K562 (cell line): ENCODE data around the gene MFSD8. TPM values are rescaled to one million over a fixed set of nuclear protein-coding genes. Genes with fewer than 3 reads are reported as not detected.

Experiments used
- RAD21 ChIP-seq, 2 experiments: fragments of 250-450 bp in 1 of 2; fragments of 450-650 bp in 1 of 2; sonication (Bioruptor Pico) in 1 of 2; formaldehyde crosslinking in 1 of 2; IDR thresholded peaks in 1 of 2; conservative IDR thresholded peaks in 1 of 2; 2 replicates each; pipeline versions ENCODE4 v1.4.0 to v1.8.0; 2020 to 2022; ENCODE audit warnings: mild to moderate bottlenecking in 2 of 2, moderate library complexity in 1 of 2
- SMARCB1 ChIP-seq: IDR thresholded peaks from 2 replicates; pipeline ENCODE4 v1.6.1; 2011; ENCODE audit warnings: improper control_type of control experiment, low read depth; ENCODE audit not compliant: insufficient read length
- ZNF316 ChIP-seq: fragments of 450-650 bp; IDR thresholded peaks from 2 replicates; pipeline ENCODE4 v1.6.1; 2016
- ZNF431 ChIP-seq: sonication (generic); formaldehyde crosslinking; IDR thresholded peaks from 2 replicates; pipeline ENCODE4 v1.8.0; 2022; ENCODE audit warnings: mild to moderate bottlenecking, missing genetic modification reagents
- polyA plus RNA-seq, 8 experiments: library from polyadenylated mRNA; depleted of rRNA in 4 of 8; stranded (reverse) in 5 of 8; unstranded in 3 of 8; fragments of >200 nt; fragmentation: Nextera tagmentation in 2 of 8; fragmentation: Illumina TruSeq in 1 of 8; extraction: Ambion mirVana in 2 of 8; extraction: Trizol in 1 of 8; gene quantifications; 2 replicates each; pipeline versions ENCODE4 v1.2.1 to v1.2.3, GENCODE V29; 2011 to 2014; ENCODE audit warnings: inconsistent platforms in 1 of 8, missing spikeins in 1 of 8
- total RNA-seq, 7 experiments: library from RNA; depleted of rRNA in 6 of 7; stranded (reverse); fragments of >200 nt in 6 of 7; fragmentation: Illumina TruSeq in 2 of 7; extraction: Trizol in 2 of 7; gene quantifications; 2 replicates each; pipeline versions ENCODE4 v1.2.1 to v1.2.3, GENCODE V29; 2011 to 2021; ENCODE audit warnings: low replicate concordance in 1 of 7
- TF ChIP-seq, protein P1 (sequence below): fragments of 200-600 bp; sonication (generic); IDR thresholded peaks from one replicate; pipeline ENCODE4 v1.6.1; 2012; ENCODE audit warnings: mild to moderate bottlenecking, low read depth, low read length, inconsistent platforms
- TF ChIP-seq, protein P2 (sequence below): sonication (generic); formaldehyde crosslinking; IDR thresholded peaks from 2 replicates; pipeline ENCODE4 v1.8.0; 2022; ENCODE audit warnings: mild to moderate bottlenecking, missing genetic modification reagents
- TF ChIP-seq, protein P3 (sequence below), 3 experiments: IDR thresholded peaks in 2 of 3; conservative IDR thresholded peaks in 1 of 3; 2 replicates each; pipeline ENCODE4 v1.5.1; 2011 to 2012; ENCODE audit warnings: low read length in 3 of 3, mild to moderate bottlenecking in 3 of 3, control low read depth in 2 of 3, improper control_type of control experiment in 1 of 3, inconsistent platforms in 1 of 3, low read depth in 1 of 3, mixed read lengths in 1 of 3, moderate library complexity in 1 of 3; ENCODE audit not compliant: insufficient read depth in 2 of 3

The MFSD8 gene
- total and polyA plus RNA-seq, 9 of the 15 experiments (the other 6 are each of a cell fraction or from before 2014, with no cell fraction given), result 7.0 to 27.2 (median 18.7) TPM

DNA sequence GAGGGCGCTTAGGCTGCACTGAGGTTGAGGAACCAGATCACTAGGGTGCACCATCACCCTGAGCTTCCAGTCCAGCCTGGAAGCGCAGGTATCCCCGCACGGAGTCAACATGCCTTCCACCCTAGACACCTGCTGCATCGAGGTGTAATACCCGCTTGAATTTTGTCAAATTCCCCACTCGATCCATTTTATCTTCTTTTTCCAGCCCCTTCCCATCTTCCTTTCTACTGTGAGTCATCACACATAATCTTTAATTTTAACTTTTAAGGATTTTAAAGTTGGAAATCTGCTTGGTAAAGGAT lies 83.5 kb downstream of the MFSD8 start (continued):
- TF ChIP-seq, protein P1, sequence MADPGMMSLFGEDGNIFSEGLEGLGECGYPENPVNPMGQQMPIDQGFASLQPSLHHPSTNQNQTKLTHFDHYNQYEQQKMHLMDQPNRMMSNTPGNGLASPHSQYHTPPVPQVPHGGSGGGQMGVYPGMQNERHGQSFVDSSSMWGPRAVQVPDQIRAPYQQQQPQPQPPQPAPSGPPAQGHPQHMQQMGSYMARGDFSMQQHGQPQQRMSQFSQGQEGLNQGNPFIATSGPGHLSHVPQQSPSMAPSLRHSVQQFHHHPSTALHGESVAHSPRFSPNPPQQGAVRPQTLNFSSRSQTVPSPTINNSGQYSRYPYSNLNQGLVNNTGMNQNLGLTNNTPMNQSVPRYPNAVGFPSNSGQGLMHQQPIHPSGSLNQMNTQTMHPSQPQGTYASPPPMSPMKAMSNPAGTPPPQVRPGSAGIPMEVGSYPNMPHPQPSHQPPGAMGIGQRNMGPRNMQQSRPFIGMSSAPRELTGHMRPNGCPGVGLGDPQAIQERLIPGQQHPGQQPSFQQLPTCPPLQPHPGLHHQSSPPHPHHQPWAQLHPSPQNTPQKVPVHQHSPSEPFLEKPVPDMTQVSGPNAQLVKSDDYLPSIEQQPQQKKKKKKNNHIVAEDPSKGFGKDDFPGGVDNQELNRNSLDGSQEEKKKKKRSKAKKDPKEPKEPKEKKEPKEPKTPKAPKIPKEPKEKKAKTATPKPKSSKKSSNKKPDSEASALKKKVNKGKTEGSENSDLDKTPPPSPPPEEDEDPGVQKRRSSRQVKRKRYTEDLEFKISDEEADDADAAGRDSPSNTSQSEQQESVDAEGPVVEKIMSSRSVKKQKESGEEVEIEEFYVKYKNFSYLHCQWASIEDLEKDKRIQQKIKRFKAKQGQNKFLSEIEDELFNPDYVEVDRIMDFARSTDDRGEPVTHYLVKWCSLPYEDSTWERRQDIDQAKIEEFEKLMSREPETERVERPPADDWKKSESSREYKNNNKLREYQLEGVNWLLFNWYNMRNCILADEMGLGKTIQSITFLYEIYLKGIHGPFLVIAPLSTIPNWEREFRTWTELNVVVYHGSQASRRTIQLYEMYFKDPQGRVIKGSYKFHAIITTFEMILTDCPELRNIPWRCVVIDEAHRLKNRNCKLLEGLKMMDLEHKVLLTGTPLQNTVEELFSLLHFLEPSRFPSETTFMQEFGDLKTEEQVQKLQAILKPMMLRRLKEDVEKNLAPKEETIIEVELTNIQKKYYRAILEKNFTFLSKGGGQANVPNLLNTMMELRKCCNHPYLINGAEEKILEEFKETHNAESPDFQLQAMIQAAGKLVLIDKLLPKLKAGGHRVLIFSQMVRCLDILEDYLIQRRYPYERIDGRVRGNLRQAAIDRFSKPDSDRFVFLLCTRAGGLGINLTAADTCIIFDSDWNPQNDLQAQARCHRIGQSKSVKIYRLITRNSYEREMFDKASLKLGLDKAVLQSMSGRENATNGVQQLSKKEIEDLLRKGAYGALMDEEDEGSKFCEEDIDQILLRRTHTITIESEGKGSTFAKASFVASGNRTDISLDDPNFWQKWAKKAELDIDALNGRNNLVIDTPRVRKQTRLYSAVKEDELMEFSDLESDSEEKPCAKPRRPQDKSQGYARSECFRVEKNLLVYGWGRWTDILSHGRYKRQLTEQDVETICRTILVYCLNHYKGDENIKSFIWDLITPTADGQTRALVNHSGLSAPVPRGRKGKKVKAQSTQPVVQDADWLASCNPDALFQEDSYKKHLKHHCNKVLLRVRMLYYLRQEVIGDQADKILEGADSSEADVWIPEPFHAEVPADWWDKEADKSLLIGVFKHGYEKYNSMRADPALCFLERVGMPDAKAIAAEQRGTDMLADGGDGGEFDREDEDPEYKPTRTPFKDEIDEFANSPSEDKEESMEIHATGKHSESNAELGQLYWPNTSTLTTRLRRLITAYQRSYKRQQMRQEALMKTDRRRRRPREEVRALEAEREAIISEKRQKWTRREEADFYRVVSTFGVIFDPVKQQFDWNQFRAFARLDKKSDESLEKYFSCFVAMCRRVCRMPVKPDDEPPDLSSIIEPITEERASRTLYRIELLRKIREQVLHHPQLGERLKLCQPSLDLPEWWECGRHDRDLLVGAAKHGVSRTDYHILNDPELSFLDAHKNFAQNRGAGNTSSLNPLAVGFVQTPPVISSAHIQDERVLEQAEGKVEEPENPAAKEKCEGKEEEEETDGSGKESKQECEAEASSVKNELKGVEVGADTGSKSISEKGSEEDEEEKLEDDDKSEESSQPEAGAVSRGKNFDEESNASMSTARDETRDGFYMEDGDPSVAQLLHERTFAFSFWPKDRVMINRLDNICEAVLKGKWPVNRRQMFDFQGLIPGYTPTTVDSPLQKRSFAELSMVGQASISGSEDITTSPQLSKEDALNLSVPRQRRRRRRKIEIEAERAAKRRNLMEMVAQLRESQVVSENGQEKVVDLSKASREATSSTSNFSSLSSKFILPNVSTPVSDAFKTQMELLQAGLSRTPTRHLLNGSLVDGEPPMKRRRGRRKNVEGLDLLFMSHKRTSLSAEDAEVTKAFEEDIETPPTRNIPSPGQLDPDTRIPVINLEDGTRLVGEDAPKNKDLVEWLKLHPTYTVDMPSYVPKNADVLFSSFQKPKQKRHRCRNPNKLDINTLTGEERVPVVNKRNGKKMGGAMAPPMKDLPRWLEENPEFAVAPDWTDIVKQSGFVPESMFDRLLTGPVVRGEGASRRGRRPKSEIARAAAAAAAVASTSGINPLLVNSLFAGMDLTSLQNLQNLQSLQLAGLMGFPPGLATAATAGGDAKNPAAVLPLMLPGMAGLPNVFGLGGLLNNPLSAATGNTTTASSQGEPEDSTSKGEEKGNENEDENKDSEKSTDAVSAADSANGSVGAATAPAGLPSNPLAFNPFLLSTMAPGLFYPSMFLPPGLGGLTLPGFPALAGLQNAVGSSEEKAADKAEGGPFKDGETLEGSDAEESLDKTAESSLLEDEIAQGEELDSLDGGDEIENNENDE, result no peak
- TF ChIP-seq ZNF431 (CRISPR knock-in tag) (peak; percentile 52; the same call in 1 of the 2 replicates), SMARCB1 (no peak), ZNF316 (no peak), RAD21 (CRISPR knock-in tag; conservative IDR thresholded peaks at IDR 0.05 in 1 of 2, IDR thresholded peaks at IDR 0.05 in 1 of 2) (peak in 1 of 2 experiments; percentile 11; a peak in 1 of 4 replicates)
- TF ChIP-seq, protein P2, sequence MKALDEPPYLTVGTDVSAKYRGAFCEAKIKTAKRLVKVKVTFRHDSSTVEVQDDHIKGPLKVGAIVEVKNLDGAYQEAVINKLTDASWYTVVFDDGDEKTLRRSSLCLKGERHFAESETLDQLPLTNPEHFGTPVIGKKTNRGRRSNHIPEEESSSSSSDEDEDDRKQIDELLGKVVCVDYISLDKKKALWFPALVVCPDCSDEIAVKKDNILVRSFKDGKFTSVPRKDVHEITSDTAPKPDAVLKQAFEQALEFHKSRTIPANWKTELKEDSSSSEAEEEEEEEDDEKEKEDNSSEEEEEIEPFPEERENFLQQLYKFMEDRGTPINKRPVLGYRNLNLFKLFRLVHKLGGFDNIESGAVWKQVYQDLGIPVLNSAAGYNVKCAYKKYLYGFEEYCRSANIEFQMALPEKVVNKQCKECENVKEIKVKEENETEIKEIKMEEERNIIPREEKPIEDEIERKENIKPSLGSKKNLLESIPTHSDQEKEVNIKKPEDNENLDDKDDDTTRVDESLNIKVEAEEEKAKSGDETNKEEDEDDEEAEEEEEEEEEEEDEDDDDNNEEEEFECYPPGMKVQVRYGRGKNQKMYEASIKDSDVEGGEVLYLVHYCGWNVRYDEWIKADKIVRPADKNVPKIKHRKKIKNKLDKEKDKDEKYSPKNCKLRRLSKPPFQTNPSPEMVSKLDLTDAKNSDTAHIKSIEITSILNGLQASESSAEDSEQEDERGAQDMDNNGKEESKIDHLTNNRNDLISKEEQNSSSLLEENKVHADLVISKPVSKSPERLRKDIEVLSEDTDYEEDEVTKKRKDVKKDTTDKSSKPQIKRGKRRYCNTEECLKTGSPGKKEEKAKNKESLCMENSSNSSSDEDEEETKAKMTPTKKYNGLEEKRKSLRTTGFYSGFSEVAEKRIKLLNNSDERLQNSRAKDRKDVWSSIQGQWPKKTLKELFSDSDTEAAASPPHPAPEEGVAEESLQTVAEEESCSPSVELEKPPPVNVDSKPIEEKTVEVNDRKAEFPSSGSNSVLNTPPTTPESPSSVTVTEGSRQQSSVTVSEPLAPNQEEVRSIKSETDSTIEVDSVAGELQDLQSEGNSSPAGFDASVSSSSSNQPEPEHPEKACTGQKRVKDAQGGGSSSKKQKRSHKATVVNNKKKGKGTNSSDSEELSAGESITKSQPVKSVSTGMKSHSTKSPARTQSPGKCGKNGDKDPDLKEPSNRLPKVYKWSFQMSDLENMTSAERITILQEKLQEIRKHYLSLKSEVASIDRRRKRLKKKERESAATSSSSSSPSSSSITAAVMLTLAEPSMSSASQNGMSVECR (CRISPR knock-in tag), result no peak
- TF ChIP-seq, protein P3, sequence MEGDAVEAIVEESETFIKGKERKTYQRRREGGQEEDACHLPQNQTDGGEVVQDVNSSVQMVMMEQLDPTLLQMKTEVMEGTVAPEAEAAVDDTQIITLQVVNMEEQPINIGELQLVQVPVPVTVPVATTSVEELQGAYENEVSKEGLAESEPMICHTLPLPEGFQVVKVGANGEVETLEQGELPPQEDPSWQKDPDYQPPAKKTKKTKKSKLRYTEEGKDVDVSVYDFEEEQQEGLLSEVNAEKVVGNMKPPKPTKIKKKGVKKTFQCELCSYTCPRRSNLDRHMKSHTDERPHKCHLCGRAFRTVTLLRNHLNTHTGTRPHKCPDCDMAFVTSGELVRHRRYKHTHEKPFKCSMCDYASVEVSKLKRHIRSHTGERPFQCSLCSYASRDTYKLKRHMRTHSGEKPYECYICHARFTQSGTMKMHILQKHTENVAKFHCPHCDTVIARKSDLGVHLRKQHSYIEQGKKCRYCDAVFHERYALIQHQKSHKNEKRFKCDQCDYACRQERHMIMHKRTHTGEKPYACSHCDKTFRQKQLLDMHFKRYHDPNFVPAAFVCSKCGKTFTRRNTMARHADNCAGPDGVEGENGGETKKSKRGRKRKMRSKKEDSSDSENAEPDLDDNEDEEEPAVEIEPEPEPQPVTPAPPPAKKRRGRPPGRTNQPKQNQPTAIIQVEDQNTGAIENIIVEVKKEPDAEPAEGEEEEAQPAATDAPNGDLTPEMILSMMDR (IDR thresholded peaks at IDR 0.05 in 2 of 3, conservative IDR thresholded peaks at IDR 0.05 in 1 of 3; ENCODE audit: insufficient read depth in 2 of 3, low read depth in 1 of 3, low read length in 3 of 3), result peak in 1 of 3 experiments; percentile 25; a peak in 1 of 6 replicates
